ENCODE results near the gene COL4A2.
"Not testable (repeated sequence)": the region's sequence is repeated elsewhere in the genome, so short reads cannot be mapped to it uniquely, and the experiment has no call there.

Gene COL4A2

DNA sequence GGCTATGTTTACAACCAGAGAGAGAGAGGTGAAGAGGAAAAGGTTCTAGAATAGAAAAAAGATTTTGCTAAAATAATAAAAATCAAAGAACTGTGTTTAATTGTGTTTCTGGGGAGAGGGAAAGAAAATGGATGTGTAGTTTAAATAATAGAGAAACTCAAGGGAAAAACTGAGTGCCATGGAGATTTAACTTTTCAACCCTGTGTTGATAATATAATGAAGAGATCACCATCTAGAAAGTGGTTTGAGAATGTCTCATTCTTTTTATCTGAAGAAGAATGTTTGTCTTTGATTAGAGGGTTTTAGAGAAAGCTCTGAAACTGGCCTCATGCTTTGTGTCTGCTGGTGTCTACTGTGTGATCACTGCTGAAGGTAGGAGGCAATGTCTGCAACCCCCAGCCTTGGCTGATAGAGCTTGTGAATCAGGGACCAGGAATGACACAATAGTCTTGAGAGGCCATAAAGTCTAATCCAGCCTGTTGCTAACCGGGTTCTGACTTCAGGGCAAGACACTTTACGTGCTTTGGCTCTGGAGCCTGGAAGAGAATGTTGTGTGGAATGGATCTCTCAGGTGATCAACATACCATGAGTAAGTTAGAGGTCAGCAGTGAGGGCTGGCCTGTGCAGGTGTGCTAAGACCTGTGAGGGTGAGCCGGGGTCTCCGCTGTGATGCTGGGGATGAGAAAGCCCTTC lies 5.4 kb downstream of the COL4A2 start:
- no peak overlapping the region for H3K4me3 ChIP-seq (ENCODE audit: low read length)
- no peak for TF ChIP-seq ZNF274 (IDR thresholded peaks at IDR 0.05; ENCODE audit: low read depth, low read length)

DNA sequence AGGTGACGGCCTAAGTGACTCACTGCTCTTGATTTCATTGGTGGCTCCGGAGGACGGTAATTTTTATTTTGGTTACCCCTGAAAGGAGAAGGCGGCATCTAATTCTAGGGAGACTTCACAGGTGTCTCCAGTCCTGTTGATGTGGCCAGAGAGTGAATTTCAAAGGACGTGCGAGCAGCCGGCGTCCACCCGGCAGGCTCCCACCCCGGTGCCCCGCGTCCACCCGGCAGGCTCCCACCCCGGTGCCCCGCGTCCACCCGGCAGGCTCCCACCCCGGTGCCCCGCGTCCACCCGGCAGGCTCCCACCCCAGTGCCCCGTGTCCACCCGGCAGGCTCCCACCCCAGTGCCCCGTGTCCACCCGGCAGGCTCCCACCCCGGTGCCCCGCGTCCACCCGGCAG lies 6.2 kb downstream of the COL4A2 start:
- not testable (repeated sequence) for H3K4me3 ChIP-seq (ENCODE audit: low read length)

DNA sequence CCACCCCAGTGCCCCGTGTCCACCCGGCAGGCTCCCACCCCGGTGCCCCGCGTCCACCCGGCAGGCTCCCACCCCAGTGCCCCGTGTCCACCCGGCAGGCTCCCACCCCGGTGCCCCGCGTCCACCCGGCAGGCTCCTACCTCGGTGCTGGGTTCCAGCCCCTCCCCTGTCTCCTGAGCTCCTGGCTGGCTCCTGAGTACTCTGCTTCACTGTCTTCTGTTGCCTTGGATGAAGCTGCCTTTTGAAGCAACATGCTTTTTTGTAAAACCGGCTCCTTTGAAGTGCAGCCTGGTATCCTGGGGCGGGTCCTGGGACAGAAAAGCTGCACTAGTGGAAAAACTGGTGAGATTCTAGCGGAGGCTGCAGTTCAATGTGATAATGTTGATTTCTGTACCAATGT lies 6.6 kb downstream of the COL4A2 start:
- not testable (repeated sequence) for H3K4me3 ChIP-seq (ENCODE audit: low read length)

DNA sequence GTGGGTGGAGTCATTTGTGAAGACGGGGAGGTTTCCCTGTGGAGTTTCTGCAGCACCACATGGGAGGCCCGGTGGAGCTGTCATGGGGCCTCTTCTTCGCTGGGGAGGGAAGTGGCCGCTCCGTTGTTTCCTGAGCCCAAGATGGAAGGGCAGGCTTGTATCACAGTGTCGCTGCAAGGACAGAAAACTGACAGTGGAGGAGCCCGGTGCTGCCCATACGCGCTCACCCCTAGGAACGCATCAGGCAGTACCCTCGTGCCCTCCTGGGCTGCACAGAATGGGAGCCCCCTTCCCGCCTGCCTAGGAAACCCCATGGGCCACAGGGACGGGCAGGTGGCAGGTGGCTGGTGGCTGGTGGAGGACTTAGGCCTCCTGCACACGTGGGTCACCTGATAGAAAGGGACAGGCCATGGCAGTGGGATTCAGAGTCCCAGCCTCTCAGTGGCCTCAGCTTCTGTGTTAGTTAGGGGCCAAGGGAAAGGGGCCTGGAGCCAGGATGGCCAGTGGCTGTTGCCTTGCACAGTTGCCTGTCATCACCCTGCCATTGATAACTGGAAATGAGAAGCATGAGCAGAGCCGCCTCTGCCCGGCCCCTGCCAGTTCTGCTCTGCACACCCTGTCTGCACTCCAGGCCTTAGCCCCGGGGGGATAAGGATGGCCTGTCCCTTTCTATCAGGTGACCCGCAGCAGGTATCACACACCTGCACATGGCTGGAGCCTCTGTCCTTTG lies 7.6 kb downstream of the COL4A2 start:
- no peak overlapping the region for H3K4me3 ChIP-seq (ENCODE audit: low read length)
- no peak for TF ChIP-seq ZNF274 (IDR thresholded peaks at IDR 0.05; ENCODE audit: low read depth, low read length)

DNA sequence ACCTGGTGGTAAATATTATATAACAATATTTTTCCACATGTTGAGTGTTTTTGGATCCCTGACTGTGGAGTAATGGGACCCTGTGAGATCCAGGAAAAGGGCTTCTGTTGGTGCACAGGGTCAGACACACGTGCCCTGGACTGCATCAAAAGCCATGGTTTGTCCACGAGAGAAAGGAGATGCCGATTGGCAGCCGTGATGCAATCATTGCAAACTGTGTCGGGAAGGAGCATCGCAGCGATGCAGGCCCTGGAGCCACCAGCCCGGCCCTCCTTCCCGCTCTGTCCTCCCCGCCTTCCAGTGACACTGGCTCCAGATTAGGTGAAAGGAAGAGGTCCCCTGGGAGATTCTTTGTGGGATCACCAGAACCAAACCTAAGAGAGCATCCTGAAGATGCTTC lies 9.1 kb downstream of the COL4A2 start:
- no peak for TF ChIP-seq ZNF274 (IDR thresholded peaks at IDR 0.05; ENCODE audit: low read depth, low read length)

DNA sequence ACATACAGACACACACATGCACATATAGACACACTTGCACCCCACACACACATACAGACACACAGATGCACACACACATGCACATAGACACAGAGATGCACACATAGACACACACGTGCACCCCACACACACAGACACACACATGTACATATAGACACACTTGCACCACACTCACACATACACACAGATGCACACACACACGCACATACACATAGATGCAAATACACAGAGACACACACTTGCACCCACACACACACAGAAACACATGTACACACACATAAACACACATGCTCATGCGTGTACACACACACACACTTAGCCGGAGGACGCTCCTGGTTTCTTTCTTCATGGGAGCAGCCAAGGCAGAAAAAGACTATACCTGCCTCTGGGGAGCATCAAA lies 10.0 kb downstream of the COL4A2 start:
- no peak overlapping the region for H3K4me3 ChIP-seq (ENCODE audit: low read length)
- TF ChIP-seq ZNF274 (IDR thresholded peaks at IDR 0.05; ENCODE audit: low read depth, low read length) = no peak

More for the DNA sequence above, 9.1 kb downstream of the COL4A2 start:
- H3K4me3 ChIP-seq (ENCODE audit: low read length) = no peak overlapping the region

DNA sequence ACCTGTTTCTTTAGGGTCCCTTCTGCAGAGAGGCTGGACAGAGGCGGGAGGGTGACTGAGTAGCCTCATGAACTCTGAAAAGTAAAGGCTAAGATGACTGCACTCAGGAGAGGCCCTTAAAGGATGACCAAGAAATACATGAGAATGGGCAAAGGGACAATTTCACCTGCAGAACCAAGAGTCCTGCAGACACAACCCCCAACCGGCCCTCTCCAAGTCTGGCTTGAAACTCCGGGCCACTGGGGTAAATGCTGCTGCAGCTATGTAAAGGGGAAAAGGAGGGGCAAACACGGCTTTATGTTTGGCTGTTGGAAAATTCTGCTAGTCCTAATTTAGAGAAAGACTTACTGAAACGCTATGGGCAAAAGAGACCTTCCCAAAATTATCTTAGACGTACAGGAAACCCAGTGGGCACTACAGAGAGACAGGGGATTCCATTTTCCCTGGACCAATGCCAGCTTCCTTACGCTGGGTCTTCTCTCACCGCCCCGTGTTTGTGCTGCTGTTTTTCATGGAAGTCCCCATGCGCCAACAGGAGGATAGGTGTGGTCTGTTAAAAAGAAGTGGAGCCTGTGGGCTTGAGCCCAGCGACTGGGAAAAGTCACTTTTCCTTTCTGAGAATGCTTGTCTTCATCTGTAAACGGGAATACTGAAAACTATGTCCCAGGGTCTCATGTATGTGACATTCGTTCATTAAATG lies 10.6 kb downstream of the COL4A2 start:
- H3K4me3 ChIP-seq (ENCODE audit: low read length) = no peak overlapping the region
- no peak for TF ChIP-seq ZNF274 (IDR thresholded peaks at IDR 0.05; ENCODE audit: low read depth, low read length)

DNA sequence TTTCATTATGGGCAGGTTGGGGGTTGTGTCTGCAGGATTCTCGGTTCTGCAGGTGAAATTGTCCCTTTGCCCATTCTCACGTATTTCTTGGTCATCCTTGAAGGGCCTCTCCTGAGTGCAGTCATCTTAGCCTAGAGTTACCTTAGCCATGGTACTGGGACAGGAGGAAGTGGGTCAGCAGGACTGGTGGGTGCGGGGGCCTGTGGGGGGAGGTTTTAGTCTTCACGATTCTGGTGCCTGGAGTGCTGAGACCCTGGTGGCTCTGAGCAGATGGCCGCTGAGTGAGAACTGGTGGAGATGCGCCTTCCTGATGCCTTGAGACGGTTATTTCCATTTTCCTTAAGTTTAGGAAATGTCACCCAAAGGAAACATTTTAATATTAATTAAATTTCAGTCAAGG lies 11.8 kb downstream of the COL4A2 start:
- H3K4me3 ChIP-seq (ENCODE audit: low read length) = no peak overlapping the region
- TF ChIP-seq ZNF274 (IDR thresholded peaks at IDR 0.05; ENCODE audit: low read depth, low read length) = no peak

DNA sequence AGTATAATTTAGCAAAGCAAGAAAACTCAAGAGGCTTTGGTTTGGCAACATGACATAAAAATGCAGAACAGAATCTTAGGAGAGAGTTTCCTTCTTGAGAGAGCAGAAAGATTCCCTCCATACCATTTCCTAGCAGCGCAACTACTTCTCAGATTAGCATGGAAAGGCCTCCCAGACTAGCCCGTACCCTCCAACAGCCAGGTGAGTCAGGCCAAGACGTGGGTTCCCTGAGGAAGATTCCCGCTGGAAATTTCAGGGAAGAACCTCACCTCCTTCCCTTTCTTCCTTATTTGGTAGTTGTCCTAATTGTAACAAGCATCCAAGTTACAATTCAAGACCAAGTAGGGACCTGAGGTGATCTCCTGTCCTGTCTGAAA lies 12.3 kb downstream of the COL4A2 start:
- TF ChIP-seq ZNF274 (IDR thresholded peaks at IDR 0.05; ENCODE audit: low read depth, low read length) = no peak
- no peak overlapping the region for H3K4me3 ChIP-seq (ENCODE audit: low read length)

DNA sequence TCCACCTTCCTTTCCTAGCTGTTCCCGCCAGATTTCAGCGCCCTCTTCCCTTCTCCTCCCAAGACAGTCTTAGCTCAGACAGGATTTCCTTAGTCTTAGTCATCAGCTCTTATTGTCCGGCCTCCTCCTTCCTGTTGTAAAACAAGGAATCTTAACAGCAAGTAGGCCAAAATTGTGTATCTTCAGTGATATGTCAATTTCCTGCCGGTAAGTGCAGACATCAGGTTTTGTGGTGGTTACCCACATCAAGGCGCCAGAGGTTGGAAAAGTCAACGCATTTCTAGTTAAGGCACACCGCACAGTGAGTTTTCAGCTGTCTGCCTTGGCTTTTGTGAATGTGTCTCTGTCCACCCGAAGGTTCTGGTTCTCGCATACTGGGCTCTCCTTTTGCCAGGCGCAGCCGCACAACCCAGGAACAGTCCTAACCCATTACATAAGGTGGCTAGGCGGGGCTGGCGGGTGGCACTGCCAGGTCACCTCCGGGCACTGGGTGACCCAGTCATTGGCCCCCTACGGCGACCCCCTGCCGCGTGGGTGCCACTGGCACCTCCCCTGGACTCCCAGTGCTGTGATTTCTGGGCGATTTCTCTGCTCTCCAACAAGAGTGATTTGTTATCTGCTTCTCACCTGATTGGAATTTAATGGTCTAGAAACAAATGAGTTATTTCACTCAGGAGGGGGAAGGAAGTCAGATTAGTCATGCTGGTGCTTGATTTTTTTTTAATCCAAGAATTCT lies 12.9 kb downstream of the COL4A2 start:
- no peak for TF ChIP-seq ZNF274 (IDR thresholded peaks at IDR 0.05; ENCODE audit: low read depth, low read length)

DNA sequence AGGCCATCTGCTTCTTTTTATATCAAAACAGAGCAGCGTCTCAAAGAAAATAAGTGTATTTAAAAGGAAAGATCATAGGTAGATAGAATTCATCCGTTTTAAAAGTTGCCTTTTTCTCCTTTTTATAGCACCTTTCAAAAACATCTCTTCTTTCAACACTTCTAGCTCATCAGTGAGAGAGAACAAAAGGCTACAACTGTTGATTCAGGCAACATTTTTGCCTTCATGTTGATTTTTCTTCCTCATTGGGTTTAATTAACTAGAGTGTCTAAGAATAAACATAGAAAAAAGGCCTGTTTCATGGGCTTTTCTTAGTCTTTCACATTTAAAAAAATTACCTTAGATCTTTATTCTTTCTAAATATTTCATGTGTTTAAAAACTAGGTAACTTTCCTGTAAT lies 13.6 kb downstream of the COL4A2 start:
- TF ChIP-seq ZNF274 (IDR thresholded peaks at IDR 0.05; ENCODE audit: low read depth, low read length) = no peak
- H3K4me3 ChIP-seq (ENCODE audit: low read length) = no peak overlapping the region

More for the DNA sequence above, 12.9 kb downstream of the COL4A2 start:
- no peak overlapping the region for H3K4me3 ChIP-seq (ENCODE audit: low read length)

DNA sequence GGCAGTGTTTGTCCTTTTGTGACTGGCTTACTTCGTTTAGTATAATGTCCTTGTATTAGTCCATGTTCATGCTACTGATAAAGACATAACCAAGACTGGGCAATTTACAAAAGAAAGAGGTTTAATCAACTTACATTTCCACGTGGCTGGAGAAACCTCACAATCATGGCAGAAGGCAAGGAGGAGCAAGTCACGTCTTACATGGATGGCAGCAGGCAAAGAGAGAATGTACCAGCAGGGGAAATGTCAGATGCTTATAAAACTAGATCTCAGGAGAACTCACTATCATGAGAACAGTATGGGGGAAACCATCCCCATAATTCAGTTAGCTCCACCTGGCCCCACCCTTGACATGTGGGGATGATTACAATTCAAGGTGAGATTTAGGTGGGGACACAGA lies 14.5 kb downstream of the COL4A2 start:
- not testable (repeated sequence) for H3K4me3 ChIP-seq (ENCODE audit: low read length)

DNA sequence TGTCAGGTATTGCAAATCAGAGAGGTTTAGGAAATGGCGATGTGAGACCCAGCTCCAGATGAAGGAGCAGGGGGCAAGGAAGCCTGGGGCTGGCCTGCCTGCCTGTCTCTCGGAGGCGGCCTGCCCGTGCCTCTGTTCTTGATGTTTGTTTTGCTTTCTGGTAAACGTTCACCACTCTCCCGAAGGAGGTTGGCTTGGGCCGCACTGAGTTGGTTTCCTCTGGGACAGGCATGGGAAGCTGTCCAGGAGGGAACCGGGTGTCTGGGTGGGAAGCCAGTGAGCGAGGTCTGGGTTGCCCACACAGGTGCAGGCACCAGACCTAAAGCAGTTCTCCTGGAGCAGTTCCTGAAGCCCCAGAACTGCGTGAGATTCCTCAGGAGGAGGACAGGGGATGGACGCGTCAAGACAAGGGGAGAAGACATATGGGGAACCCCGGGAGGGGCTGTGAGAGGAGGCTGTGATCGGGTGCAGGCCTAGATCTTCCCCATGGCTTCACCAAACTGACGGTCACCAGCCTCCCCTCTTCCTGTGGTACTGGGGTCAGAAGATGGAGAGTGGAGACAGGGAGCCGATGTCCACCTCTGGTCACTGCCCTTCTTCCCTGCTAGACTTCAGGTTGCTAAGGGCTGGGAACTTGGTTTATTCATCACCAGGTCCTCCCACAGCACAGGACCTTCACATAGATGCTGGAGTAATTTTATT lies 15.2 kb downstream of the COL4A2 start:
- TF ChIP-seq ZNF274 (IDR thresholded peaks at IDR 0.05; ENCODE audit: low read depth, low read length) = no peak
- H3K4me3 ChIP-seq (ENCODE audit: low read length) = no peak overlapping the region

DNA sequence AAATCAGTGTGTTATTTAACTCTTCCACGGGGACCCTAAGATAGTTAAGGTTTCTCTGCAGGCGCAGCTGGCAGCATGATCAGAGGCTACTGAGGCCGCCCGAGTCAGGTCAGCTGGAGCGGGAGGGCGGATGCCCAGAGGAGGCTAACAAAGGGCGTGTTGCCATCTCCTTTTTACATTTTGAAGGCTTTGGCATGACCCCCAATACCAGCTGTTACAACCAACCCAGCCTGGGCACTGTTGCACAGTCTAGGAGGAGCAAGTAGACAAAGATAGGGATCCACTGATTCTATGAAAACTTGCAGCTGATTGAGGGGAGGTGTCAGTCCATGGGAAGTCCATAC lies 15.7 kb downstream of the COL4A2 start:
- no peak for TF ChIP-seq ZNF274 (IDR thresholded peaks at IDR 0.05; ENCODE audit: low read depth, low read length)

More for the DNA sequence above, 15.7 kb downstream of the COL4A2 start:
- H3K4me3 ChIP-seq (ENCODE audit: low read length) = no peak overlapping the region
